AG04449 (cell line): ENCODE data around the gene PI4KB.

Source experiments
- CTCF ChIA-PET: fragments of 350-600 bp; formaldehyde crosslinking; extraction: SDS; loops from one replicate; lab custom pipeline; 2021; ENCODE audit warnings: antibody characterized with exemption; lab: Yijun Ruan, JAX
- POLR2A ChIA-PET: fragments of 400-600, 350-600 bp; formaldehyde crosslinking; extraction: SDS; loops from one replicate; lab custom pipeline; 2020; ENCODE audit warnings: antibody characterized with exemption, inconsistent platforms; lab: Yijun Ruan, JAX
- DNase-seq: peaks from one replicate; pipeline ENCODE4 v3.0.0-alpha.2; 2010; ENCODE audit warnings: low read depth, low spot score
- H3K4me3 ChIP-seq: 2 replicates; pipeline ENCODE4 v1.5.1; 2011; ENCODE audit warnings: low read depth, mild to moderate bottlenecking, control low read depth, low read length
- TF ChIP-seq, protein P1 (sequence below): IDR thresholded peaks from one replicate; pipeline ENCODE4 v1.5.1; 2011; ENCODE audit warnings: mild to moderate bottlenecking, moderate library complexity, low read length, control low read depth, inconsistent platforms; ENCODE audit not compliant: insufficient read depth; ENCODE audit errors: missing control alignments

PI4KB gene

DNA sequence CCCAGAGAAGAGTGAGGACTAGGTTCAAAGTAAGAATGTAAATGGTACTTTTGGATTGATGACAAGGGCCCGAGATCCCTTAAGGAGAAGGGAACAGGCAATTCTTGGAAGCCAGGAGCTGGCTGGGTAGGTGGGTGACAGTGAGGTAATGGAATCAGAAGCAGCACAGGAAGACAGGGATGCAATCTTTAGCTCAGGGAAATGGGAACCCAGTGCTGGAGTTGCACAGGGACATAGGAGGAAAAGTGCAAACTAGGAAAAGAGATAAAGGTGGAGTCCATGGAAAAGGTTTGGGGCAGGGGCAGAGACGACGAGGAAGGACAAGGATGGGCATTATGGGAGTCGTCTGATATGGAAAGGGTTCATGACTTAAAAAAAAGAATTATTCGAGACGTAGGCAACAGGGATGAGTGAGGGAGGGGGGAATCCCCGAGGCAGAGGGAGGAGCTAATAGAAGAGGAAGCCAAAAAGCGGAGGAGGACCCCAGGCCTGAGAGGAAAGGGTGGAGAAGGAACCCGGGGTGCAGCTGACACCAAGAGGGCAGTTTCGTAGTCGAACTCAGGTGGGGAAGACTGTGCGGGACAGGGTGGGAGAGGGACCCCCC lies 495 bp downstream of the PI4KB start:
- CTCF ChIA-PET, result interaction anchor here (0.7 to 15.5 kb wide), 10 partner anchors 10 to 408 kb away, joined by 3 to 235 read pairs (median 4); no protein-coding TSS in a partner anchor
- H3K4me3 ChIP-seq, result peak overlapping the region; percentile 81
- no peak for DNase-seq
- POLR2A ChIA-PET, result interaction anchor here (0.6 to 2.5 kb wide), 8 partner anchors 9 to 137 kb away, joined by 3 to 28 read pairs (median 4); partner anchors contain the start of genes VPS72 and ZNF687
- TF ChIP-seq, protein P1, sequence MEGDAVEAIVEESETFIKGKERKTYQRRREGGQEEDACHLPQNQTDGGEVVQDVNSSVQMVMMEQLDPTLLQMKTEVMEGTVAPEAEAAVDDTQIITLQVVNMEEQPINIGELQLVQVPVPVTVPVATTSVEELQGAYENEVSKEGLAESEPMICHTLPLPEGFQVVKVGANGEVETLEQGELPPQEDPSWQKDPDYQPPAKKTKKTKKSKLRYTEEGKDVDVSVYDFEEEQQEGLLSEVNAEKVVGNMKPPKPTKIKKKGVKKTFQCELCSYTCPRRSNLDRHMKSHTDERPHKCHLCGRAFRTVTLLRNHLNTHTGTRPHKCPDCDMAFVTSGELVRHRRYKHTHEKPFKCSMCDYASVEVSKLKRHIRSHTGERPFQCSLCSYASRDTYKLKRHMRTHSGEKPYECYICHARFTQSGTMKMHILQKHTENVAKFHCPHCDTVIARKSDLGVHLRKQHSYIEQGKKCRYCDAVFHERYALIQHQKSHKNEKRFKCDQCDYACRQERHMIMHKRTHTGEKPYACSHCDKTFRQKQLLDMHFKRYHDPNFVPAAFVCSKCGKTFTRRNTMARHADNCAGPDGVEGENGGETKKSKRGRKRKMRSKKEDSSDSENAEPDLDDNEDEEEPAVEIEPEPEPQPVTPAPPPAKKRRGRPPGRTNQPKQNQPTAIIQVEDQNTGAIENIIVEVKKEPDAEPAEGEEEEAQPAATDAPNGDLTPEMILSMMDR, result no peak

GRCh38 chr1:151325646-151326429 lies 1.4 kb downstream of the PI4KB start:
- no peak for DNase-seq
- POLR2A ChIA-PET, result interaction anchor here (1.1 to 2.3 kb wide), 2 partner anchors 11 to 44 kb away, joined by 3 to 17 read pairs; partner anchors contain the start of gene ZNF687
- TF ChIP-seq, protein P1, result no peak
- CTCF ChIA-PET, result interaction anchor here (0.7 to 15.5 kb wide), 7 partner anchors 9 to 409 kb away, joined by 3 to 235 read pairs (median 10); no protein-coding TSS in a partner anchor
- H3K4me3 ChIP-seq, result peak overlapping the region; percentile 81

DNA sequence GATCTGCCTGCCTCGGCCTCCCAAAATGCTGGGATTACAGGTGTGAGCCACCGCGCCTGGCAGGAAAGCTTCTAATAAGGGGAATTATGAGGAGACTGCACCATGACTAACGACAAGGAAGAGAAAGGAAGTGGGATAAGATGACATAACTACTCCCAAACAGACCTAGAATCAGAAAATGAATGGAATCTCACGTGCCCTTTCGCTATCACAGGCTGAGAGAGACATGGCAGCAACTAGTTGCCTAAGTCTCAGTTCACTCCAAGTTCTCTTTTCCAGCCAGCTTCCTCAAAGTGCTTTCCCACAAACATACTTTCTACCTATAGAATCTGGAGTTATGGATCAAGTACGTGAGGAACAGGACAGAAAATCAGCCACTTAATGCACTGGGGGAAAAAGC lies 2.0 kb downstream of the PI4KB start:
- CTCF ChIA-PET, result interaction anchor here (2.8 to 15.5 kb wide), 4 partner anchors 9 to 24 kb away, joined by 10 to 235 read pairs (median 48); no protein-coding TSS in a partner anchor
- TF ChIP-seq, protein P1, result no peak
- POLR2A ChIA-PET, result no interaction called here
- no peak overlapping the region for H3K4me3 ChIP-seq
- no peak for DNase-seq

GRCh38 chr1:151324390-151324930 lies 2.8 kb downstream of the PI4KB start:
- CTCF ChIA-PET, result interaction anchor here (2.8 to 15.5 kb wide), 5 partner anchors 8 to 23 kb away, joined by 10 to 235 read pairs (median 47); no protein-coding TSS in a partner anchor
- DNase-seq, result no peak
- POLR2A ChIA-PET, result no interaction called here
- no peak overlapping the region for H3K4me3 ChIP-seq
- TF ChIP-seq, protein P1, result no peak

DNA sequence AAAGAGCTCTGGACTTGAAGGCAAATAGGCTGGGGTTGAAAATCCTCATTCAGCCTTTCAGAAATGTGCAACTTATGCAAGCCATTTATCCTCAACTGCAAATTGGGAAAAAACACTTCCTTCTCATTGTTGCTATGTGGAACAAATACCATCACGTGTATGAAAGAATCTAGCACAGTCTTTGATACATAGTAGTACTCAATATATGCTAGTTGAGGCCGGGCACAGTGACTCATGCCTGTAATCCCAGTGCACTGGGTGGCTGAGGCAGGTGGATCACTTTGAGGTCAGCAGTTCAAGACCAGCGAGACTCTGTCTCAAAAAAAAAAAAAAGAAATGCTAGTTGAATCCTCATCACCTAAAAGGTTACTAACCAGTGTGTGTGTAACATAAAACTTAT lies 8.2 kb downstream of the PI4KB start:
- no peak for DNase-seq
- ChIA-PET POLR2A (no interaction called here), CTCF (interaction anchor here (0.8 to 27.8 kb wide), 3 partner anchors 11 to 343 kb away, joined by 3 to 748 read pairs (median 3); no protein-coding TSS in a partner anchor)

More for the DNA sequence above, 8.2 kb downstream of the PI4KB start:
- no peak overlapping the region for H3K4me3 ChIP-seq
- TF ChIP-seq, protein P1, result no peak
